ENCODE measurements around the gene RLN3.

DNA sequence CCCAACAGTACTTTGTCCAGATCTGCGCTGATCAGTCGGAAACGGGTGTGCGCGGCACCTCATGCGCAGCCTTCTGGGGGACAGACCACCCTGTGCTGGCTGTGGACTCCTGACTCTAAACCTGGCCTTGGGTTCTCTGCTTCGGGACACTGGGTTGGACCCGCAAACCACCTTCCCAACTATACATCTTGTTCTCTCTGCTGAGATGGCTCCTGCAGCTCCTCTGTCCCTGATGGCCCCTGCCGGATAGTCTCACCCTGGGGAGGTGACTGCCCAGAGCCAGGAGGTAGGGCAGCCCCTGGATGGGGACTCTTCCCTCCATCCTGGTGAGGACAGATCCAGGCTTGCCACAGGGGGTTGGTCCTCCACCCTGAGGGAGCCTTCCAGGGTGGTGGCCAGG lies 45.2 kb upstream of the RLN3 start:
- TF ChIP-seq, protein P1, sequence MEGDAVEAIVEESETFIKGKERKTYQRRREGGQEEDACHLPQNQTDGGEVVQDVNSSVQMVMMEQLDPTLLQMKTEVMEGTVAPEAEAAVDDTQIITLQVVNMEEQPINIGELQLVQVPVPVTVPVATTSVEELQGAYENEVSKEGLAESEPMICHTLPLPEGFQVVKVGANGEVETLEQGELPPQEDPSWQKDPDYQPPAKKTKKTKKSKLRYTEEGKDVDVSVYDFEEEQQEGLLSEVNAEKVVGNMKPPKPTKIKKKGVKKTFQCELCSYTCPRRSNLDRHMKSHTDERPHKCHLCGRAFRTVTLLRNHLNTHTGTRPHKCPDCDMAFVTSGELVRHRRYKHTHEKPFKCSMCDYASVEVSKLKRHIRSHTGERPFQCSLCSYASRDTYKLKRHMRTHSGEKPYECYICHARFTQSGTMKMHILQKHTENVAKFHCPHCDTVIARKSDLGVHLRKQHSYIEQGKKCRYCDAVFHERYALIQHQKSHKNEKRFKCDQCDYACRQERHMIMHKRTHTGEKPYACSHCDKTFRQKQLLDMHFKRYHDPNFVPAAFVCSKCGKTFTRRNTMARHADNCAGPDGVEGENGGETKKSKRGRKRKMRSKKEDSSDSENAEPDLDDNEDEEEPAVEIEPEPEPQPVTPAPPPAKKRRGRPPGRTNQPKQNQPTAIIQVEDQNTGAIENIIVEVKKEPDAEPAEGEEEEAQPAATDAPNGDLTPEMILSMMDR (conservative IDR thresholded peaks at IDR 0.05) = no peak
- no peak for TF ChIP-seq ZFX (IDR thresholded peaks at IDR 0.05)

Measured in C4-2B (cell line).